SU-DHL-6 (cell line): Measurements from ENCODE around the gene BCL2.

Source experiments
- CTCF ChIP-seq: fragments of 200-600 bp; sonication (generic); IDR thresholded peaks from one replicate; pipeline ENCODE4 v1.5.1; 2017; ENCODE audit warnings: antibody characterized with exemption, mild to moderate bottlenecking, low read length, moderate library complexity; ENCODE audit not compliant: insufficient read depth, poor library complexity, severe bottlenecking
- EZH2phosphoT487 ChIP-seq: fragments of 200-600 bp; sonication (generic), shearing (Covaris generic); conservative IDR thresholded peaks from 2 replicates; pipeline ENCODE4 v1.6.1; 2018; ENCODE audit warnings: mild to moderate bottlenecking, antibody characterized with exemption, low read length, moderate library complexity, mixed read lengths

DNA sequence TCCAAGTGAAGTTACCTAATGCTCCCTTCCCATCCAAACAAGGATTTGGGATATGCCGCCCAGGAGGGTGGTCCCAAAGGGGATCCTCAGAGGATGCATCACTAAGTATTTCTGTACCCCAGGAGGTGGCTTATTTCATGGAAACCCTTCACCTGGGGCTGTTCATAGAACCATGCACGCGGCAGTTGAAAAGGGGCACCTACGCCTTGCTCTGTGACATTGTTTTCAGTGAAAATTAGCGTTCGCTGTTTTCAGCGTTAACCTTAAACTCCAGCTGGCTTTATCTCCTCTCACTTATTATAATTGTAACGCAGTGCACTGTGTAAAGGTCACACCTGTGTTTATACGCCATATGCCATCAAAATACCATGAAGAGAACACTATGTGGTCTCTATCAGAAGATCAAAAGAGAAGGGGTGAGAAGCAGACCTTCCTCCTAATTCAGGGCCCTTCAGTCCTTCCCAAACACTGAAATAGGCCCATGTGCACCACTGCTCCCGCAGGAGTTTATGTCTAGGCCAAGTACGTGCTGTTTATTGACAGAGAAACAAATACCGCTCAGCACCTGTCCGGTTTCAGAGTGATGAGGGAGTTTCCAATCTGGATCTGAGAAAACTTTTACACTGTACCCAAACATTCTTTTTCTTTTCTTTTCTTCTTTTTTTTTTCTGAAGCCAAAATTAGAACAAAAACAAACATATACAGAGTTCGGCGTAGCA, 162.1 kb downstream of the BCL2 start:
- no peak for TF ChIP-seq CTCF
- TF ChIP-seq EZH2phosphoT487, result no peak
